ENCODE results near the gene APC. TPM values are rescaled to one million over a fixed set of nuclear protein-coding genes. Genes with fewer than 3 reads are reported as not detected.
"Not testable (repeated sequence)": the region's sequence is repeated elsewhere in the genome, so short reads cannot be mapped to it uniquely, and the experiment has no call there.

APC gene
- total RNA-seq, 1 donor from 2014 or later: 60.3 TPM

- not testable (repeated sequence) for DNase-seq (ENCODE audit: low read depth, low spot score)
These were observed 20.8 kb upstream of the APC start for GRCh38 chr5:112716895-112717294.

GRCh38 chr5:112717506-112718082 lies 20.1 kb upstream of the APC start:
- no peak for DNase-seq (ENCODE audit: low read depth, low spot score)

- no peak for DNase-seq (ENCODE audit: low read depth, low spot score)
These were observed 19.3 kb upstream of the APC start for GRCh38 chr5:112718344-112718743.

- DNase-seq (ENCODE audit: low read depth, low spot score): no peak
These were observed 17.1 kb upstream of the APC start for GRCh38 chr5:112720576-112720975.

GRCh38 chr5:112724901-112725300 lies 12.8 kb upstream of the APC start:
- DNase-seq (ENCODE audit: low read depth, low spot score): no peak

DNA sequence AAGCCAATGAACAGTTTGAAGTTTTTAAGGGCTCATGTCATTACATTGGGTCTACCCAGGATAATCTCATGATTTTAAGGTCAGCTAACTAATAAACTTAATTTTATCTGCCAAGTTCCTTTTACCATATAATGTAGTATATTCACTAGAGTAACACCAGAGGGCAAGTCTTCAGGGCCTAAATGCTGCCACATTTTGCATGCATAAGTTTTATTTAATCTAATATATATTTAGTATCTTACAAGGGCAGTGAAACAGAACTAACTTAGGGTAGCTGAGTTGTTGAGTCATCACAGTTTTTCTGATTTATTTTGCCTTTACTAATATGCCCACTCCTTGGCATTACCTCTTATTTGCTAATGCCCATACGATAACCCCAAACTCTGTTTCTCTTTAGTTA lies 8.1 kb upstream of the APC start:
- no peak for DNase-seq (ENCODE audit: low read depth, low spot score)

DNA sequence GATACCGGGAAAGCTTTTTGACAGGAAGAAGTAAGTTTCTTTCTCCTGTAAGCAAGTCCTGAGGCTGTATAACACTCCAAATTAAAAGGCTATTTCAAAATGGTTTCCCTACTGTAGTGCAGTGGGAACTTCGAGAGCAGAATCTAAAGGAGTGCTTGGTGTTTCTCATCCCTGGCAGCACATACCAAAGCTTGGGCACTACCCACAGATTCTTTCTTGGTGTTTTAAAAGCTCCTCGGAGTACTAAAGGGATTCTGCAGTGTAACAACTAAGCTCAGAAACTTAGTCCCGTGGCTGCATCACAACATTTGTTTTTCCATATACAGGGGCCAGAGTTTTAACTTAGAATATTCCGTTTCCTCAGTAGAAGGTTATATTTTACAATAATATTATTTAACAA lies 5.6 kb upstream of the APC start:
- no peak for DNase-seq (ENCODE audit: low read depth, low spot score)

DNA sequence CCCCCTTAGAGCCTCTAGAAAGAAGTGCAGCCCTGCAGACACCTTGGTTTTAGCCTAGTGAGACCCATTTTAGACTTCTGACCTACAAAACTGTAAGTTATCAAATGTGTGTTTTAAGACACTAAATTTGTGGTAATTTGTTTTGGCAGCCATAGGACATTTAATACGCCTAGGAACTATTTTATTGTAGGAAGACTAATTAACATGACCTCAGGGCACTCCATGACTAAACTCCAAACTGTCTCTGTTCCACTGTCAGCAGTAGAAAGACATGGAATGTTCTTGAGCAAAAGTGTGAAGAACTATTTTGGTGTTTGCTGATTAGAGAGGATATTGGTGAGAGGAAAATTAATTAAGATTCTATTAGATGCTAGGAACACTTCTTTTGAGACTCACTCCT lies 4.1 kb upstream of the APC start:
- no peak for DNase-seq (ENCODE audit: low read depth, low spot score)

DNA sequence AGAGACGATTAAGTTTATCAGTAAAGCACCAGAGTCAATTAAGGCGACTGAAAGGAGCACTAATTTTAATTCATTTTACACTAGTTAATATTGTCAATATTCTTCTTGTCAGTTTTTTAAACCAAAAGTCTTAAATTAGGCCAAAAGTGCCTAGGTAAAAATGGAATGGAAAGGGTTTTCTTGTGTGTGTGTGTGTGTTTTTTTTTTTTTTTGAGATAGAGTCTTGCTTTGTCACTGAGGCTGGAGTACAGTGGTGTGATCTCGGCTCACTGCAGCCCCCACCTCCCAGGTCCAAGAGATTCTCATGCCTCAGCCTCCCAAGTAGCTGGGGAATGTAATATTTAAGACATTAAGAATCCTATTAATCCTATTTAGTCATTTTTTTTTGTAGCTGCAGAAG lies 3.1 kb upstream of the APC start:
- no peak for DNase-seq (ENCODE audit: low read depth, low spot score)

GRCh38 chr5:112735702-112736101 lies 2.0 kb upstream of the APC start:
- no peak for DNase-seq (ENCODE audit: low read depth, low spot score)

GRCh38 chr5:112737070-112737462 lies 619 bp upstream of the APC start:
- DNase-seq (ENCODE audit: low read depth, low spot score): no peak

DNA sequence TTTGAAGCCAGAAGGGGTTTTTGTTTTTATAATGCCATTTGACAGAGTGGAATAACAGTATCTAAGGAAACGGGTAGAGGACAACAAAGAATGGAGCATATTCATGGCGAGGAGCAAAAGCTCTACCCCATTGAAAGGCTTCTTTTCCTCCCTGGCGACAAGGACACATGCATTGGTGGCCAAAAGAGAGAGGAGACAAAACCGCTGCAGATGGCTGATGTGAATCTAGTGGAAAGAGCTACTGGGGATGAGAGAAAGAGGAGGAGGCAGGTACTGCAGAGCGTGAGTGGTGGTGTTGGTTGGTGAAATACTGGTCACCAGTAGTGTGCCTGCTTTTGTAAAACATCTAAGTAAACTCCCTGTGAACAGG lies 491 bp downstream of the APC start:
- DNase-seq (ENCODE audit: low read depth, low spot score): no peak

- DNase-seq (ENCODE audit: low read depth, low spot score): no peak
These were observed 4.7 kb downstream of the APC start for GRCh38 chr5:112742424-112742823.

- no peak for DNase-seq (ENCODE audit: low read depth, low spot score)
These were observed 5.9 kb downstream of the APC start for GRCh38 chr5:112743631-112744030.

DNA sequence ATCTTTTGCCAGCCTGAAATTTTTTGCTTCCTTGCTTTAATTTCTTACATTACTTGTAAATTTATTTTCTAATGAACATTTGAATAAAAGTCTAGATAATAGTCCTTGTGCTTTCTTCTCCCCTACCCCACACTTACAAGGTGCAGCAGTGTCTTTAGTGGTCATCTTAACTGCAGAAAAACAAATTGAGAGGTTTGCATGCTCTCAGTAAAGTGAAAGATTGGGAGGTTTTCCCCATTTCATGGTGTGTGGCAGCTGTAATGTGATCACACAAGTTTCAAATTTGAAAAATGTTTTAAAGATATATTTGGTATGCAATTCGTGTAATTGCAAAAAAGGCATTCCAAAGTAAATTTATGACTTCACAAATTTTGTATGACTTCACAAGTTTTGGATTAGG lies 14.7 kb downstream of the APC start:
- DNase-seq (ENCODE audit: low read depth, low spot score): no peak

- DNase-seq (ENCODE audit: low read depth, low spot score): no peak
These were observed 18.0 kb downstream of the APC start for GRCh38 chr5:112755703-112756102.

DNA sequence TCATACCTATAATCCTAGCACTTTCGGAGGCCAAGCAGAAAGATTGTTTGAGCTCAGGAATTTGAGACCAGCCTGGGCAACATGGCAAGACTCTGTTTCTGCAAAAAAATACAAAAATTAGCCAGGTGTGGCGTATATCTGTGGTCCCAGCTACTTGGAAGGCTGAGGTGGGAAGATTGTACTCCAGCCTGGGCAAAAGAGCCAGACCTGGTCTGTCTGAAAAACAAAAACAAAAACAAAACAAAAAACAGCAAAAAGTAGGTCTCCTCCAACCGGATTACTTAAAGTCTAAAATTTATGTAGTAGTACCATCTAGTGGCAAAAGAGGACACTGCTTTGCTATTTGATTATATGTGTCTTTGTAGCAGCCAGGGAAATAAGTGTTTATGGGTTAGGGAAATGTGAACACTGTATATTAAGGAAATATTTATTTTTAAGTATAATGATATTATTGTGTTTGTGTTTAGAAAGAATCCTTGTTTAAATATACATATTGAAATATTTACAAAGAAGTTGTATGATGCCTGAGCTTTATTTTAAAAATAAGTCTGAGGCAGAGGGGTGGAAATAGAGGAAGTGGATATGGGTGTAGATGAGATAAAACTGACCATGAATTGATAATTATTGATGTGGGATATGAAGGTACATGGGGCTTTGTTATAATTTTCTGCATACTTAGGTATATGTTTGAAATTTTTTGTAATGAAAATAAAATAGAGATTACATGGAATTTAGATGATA lies 20.0 kb downstream of the APC start:
- peak; percentile 15 for DNase-seq (ENCODE audit: low read depth, low spot score)

DNA sequence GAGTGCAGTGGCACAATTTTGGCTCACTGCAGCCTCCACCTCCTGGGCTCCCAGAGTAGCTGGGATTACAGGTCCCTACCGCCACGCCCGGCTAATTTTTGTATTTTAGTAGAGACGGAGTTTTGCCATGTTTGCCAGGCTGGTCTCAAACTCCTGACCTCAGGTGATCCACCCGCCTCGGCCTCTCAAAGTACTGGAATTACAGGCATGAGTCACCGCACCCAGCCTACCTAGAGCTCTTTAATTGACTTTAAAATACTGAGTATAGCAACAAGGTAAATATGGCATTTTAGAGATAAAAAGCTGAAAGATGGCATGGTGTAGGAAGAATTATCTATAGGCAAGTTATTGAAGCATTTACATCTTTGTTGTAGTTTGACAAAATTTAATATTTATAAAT lies 21.0 kb downstream of the APC start:
- DNase-seq (ENCODE audit: low read depth, low spot score): no peak

DNA sequence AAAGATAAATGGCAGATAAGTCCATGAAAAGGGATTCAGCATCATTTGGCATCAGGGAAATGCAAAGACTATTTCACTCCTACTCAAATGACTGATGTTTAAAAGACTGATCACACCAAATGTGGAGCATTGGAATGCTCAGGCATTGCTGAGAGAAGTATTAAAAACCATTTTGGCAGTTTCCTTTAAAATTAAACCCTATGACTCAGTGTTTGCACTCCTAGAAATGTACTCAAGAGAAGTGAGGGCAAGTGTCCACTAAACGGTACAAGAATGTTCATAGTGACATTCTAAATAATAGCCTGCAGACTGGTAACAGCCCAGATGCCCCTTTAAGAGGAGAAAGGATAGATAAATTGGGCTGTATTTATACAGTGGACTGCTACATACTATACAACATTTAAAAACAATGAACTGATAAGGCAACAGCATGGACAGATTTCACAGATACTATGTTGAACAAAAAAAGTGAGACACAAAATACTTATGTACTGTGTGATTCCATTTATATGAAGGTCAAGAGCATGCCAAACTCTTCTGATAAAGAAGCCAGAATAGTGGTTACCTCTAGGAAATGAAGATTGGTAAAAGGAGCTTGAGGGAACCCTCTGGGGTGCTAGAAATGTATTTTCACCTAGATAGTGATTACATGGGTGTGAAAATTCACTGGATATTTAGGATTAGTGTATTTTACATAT lies 24.6 kb downstream of the APC start:
- DNase-seq (ENCODE audit: low read depth, low spot score): no peak

GRCh38 chr5:112763165-112763564 lies 25.5 kb downstream of the APC start:
- no peak for DNase-seq (ENCODE audit: low read depth, low spot score)

- DNase-seq (ENCODE audit: low read depth, low spot score): no peak
These were observed 34.4 kb downstream of the APC start for GRCh38 chr5:112772124-112772523.

DNA sequence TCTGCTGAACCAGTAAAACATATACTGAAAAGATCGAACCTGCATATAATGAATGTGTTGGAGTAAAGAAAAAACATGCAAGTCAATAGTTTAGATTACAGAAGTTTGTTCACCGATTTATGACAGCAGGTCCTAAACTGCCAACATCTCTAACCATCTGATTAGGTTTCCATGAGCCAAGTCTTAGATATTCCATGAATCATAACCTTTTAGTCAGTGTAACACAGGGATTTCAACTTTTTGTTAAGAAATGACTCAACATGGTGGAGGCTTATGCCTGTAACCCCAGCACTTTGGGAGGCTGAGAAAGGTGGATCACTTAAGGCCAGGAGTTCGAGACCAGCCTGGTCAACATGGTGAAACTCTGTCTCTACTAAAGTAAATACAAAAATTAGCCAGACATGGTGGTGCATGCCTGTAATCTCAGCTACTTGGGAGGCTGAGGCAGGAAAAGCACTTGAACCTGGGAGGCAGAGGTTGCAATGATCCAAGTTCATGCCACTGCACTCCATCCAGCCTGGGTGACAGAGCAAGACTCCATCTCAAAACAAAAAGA lies 38.7 kb downstream of the APC start:
- DNase-seq (ENCODE audit: low read depth, low spot score): no peak

DNA sequence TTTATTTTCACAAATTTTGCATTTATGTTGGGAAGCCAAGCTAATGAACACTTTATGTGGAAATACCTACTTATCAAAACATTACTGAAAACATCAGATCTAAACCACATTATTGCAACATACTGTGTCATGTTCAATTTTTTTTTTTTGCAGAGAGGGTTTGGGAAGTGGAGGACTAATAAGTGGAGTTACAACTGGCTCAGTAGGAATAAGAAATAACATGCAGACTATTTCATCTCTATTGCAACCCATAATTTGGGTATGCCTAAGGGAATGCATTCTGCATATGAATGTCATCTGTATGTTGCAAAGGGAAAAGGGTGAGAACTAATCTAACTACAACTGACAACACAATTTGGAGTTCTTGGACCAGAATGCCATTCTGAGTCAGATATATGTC lies 41.8 kb downstream of the APC start:
- no peak for DNase-seq (ENCODE audit: low read depth, low spot score)

All from pulmonary artery endothelial cell (primary cell).